GM12892 (cell line): ENCODE measurements around the gene HIVEP3.

Experiments
- DNase-seq: peaks from one replicate; pipeline ENCODE4 v3.0.0; 2011; ENCODE audit not compliant: insufficient read length
- FAIRE-seq: peaks from 2 replicates; lab custom pipeline; 2011; peaks lifted over from hg19 to GRCh38; lab: Jason Lieb, UNC
- POLR2A ChIP-seq: IDR thresholded peaks from 2 replicates; pipeline ENCODE4 v1.6.1; 2011; ENCODE audit warnings: low read depth, low read length, control low read depth
- POLR2AphosphoS5 ChIP-seq: IDR thresholded peaks from 2 replicates; pipeline ENCODE4 v1.6.1; 2011; ENCODE audit warnings: low read depth, low read length, control low read depth
- TAF1 ChIP-seq: IDR thresholded peaks from 2 replicates; pipeline ENCODE4 v1.6.1; 2011; ENCODE audit warnings: low read depth, mild to moderate bottlenecking, control low read depth, low read length, borderline replicate concordance

Gene HIVEP3

DNA sequence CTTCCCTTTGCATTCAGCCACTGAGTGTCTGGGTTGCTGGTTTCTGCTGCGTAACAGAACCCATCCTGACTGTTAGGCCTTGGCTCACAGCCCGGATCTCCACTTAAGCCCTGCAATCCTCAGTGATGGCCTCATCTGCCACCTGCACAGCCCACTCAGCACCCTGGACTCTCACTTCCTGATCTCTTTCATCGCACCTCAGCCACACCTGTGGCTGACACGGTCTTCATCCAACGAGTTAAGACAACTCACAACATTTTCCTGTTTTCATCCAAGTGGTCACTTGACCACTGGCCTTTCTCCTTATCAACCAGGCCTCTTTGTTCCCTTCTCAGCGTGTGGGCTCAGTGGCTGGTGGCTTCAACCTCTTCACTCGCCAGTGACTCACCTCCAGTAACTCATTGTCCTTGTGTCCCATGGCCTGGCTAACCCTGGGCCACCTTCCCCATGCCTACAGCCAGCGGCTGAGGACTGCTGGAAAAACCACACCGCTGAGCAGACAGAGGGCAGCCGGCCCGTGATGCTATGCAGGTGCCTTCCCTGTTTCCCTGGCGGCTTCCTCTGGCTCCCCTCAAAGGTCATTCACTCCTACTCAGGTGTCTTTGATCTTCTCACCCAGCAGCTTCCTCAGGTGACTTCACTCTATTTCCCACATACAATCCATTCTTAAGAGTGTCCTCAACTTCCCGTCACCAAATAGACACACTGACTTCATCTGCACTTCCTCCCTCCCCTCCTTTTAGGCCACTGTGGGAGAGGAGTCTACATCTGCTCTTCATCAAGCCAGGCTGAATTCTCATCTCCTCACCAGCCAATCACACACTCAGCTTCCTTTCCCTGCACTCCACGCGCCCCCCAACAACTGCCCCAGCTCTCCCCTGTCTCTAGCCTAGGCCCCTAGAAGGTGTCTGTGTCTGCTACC, 414.3 kb downstream of the HIVEP3 start:
- TF ChIP-seq POLR2AphosphoS5 (no peak), POLR2A (no peak), TAF1 (no peak)
- DNase-seq = no peak
- FAIRE-seq = no peak

DNA sequence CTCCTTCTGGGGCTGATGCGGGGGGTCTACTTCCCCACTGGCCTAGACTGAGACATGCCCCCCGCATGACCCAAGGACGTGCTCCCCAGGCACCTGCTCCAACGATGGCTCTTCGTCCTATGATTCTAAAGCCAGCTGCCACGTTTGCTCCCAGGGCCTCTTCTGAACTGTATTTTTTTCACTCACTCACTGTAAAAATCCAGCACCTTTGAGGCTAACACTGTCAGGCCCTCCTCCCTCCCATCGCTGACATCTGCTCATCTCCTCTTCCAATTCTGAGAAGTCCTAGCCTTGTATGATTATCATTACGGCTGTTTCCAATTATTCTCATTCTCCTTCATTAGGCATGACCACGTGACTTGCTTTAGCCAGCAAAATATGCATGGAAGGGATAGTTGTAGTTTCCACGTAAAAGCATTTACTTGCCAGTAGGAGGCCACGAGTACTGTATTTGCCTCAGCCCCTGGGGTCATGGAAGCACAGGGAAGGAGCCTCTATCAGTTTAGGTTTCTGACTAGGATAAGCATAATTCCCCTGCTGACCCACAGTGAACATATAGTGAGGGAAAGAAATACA, 415.1 kb downstream of the HIVEP3 start:
- FAIRE-seq (no peak), DNase-seq (no peak)
- TF ChIP-seq POLR2AphosphoS5 = no peak
- no peak for TF ChIP-seq TAF1
- no peak for TF ChIP-seq POLR2A

GRCh38 chr1:41502912-41503311, 415.8 kb downstream of the HIVEP3 start:
- DNase-seq (no peak), FAIRE-seq (no peak)
- TF ChIP-seq POLR2AphosphoS5 (no peak), POLR2A (no peak), TAF1 (no peak)

- DNase-seq = no peak
- FAIRE-seq = no peak
- no peak for TF ChIP-seq TAF1
- no peak for TF ChIP-seq POLR2A
- TF ChIP-seq POLR2AphosphoS5 = no peak
These were observed 417.1 kb downstream of the HIVEP3 start for GRCh38 chr1:41501581-41501980.

GRCh38 chr1:41500781-41501518, 417.8 kb downstream of the HIVEP3 start:
- no peak for FAIRE-seq
- DNase-seq = no peak
- no peak for TF ChIP-seq TAF1
- TF ChIP-seq POLR2AphosphoS5 = no peak
- no peak for TF ChIP-seq POLR2A

DNA sequence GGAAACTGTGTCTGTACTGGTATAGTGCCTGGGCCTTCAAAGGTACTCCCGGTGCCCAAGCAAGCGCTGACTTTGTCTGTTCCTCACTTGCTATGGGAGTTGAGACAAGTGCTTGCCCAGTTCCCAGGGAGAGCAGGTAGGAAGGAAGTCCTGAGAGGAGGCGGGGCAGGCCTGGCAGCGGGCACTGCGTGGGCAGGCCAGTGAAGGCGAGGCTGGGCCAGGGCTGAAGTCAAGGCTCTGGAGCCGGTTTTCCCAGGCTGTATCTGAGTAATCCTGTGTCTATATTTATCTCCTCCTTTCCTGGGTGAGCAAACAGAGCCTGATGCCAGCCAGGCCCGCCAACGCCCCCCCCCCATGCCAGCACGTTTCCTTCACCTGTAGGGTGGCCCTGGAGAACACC, 418.3 kb downstream of the HIVEP3 start:
- no peak for DNase-seq
- no peak for TF ChIP-seq POLR2AphosphoS5
- no peak for TF ChIP-seq POLR2A
- TF ChIP-seq TAF1 = no peak
- FAIRE-seq = no peak

GRCh38 chr1:41499591-41499990, 419.1 kb downstream of the HIVEP3 start:
- no peak for FAIRE-seq
- no peak for DNase-seq
- TF ChIP-seq POLR2AphosphoS5 (no peak), TAF1 (no peak), POLR2A (no peak)

DNA sequence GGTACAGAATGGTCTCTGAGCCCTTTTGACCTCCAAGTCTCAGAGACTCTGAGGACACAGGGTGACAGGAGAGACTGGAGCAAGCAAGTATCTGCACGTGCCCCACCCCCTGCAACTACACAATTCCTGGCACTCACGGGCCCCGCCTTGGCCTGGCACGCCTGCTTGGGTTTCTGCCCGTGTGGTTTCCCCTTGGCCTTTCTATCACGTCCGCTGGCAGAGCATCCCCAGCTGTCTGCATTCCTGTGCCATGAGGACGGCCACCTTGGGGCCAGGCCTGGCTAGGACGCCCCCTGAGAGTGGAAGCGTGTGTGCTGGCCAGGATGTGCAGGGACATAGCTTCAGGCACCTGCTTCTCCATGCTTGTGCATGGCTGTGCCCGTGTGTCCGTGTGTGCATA, 419.9 kb downstream of the HIVEP3 start:
- TF ChIP-seq POLR2AphosphoS5 (no peak), POLR2A (no peak), TAF1 (no peak)
- DNase-seq (no peak), FAIRE-seq (no peak)

DNA sequence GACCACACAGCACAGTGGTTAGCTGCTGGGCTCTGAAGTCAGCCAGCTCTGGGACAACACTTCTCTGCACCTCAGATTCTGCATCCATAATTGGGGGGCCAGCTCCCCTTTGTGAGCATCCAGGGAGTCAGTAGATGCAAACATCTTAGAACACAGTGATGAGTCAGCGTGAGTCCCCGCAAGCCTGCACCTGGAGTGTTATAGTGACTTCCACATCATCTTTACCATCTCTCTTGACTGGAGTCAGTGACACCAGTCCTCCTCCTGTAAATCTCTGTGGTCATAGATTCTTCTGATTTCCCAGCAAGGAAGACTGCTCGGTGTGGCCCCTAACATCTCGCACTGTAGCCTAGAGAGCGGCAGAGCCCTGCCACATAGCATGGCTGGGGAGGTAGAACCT, 420.3 kb downstream of the HIVEP3 start:
- no peak for FAIRE-seq
- no peak for DNase-seq

GRCh38 chr1:41497461-41498030, 421.2 kb downstream of the HIVEP3 start:
- TF ChIP-seq POLR2A (no peak), TAF1 (no peak), POLR2AphosphoS5 (no peak)
- DNase-seq (no peak), FAIRE-seq (no peak)

More for the DNA sequence above, 420.3 kb downstream of the HIVEP3 start:
- no peak for TF ChIP-seq POLR2AphosphoS5
- TF ChIP-seq POLR2A = no peak
- no peak for TF ChIP-seq TAF1

GRCh38 chr1:41497056-41497440, 421.7 kb downstream of the HIVEP3 start:
- TF ChIP-seq POLR2AphosphoS5 = no peak
- TF ChIP-seq POLR2A = no peak
- TF ChIP-seq TAF1 = no peak
- DNase-seq (no peak), FAIRE-seq (no peak)

GRCh38 chr1:41496080-41497055, 422.4 kb downstream of the HIVEP3 start:
- TF ChIP-seq POLR2AphosphoS5 (no peak), POLR2A (peak; percentile 29; the same call in 1 of the 2 replicates), TAF1 (no peak)
- FAIRE-seq = peak; percentile 46
- DNase-seq = no peak
